ENCODE measurements around the gene GFM2. TPM values are rescaled to one million over a fixed set of nuclear protein-coding genes. Genes with fewer than 3 reads are reported as not detected.

Gene GFM2
- total and polyA plus RNA-seq, 2 of the 13 experiments (the other 11 are each of a cell fraction or from before 2014, with no cell fraction given): 22.0 to 41.6 TPM

DNA sequence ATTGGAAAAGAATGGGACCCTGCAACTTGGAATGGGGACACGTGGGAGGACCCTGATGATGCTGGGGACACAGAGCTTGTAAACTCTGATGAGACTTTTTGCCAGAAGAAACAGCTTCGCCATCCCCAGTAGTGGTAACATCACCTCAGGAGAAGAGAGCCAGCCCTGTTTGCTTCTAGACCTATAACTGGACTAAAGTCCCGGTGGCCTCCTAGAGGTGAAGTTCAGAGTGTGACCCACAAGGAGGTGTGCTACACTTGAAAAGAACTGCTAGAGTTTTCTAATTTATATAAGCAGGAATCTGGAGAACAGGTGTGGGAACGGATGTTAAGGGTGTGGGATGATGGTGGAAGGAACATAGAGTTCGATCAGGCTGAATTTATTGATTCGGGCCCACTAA lies 19.9 kb upstream of the GFM2 start (continued):
- no peak for TF ChIP-seq AHDC1 (CRISPR knock-in tag; IDR thresholded peaks at IDR 0.05; ENCODE audit: borderline replicate concordance)
- TF ChIP-seq, protein P1, sequence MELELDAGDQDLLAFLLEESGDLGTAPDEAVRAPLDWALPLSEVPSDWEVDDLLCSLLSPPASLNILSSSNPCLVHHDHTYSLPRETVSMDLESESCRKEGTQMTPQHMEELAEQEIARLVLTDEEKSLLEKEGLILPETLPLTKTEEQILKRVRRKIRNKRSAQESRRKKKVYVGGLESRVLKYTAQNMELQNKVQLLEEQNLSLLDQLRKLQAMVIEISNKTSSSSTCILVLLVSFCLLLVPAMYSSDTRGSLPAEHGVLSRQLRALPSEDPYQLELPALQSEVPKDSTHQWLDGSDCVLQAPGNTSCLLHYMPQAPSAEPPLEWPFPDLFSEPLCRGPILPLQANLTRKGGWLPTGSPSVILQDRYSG (CRISPR knock-in tag; IDR thresholded peaks at IDR 0.05): no peak

DNA sequence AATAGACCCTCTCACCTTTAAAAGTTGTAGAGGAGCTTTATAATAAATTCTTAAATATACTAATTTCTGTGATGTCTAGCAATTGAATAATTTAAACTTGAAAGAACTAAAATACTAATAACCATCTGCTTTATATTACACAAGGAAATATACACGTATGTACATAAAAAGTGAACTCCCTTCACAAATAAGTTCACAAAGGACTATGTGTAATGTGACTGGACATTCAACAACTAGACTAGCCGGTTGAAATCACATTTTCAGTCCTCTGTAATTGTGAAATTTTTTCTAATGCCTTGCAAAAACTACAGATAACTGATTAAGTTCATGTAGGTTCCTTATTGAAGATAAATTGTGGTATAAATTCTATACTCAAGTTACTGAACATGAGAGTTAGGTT lies 11.7 kb upstream of the GFM2 start:
- Histone ChIP-seq H3K36me3 (replicated peaks in 1 of 2; ENCODE audit: control insufficient read depth in 1 of 2, insufficient read depth in 2 of 2, low read length in 2 of 2) (peaks cover 9 to 65% of the 10 kb centered on the region in 2 experiments), H2AFZ (ENCODE audit: low read length) (no peak overlapping the region), H3K9me3 (ENCODE audit: low read length) (no peaks in the 10 kb centered on the region), H3K9ac (ENCODE audit: insufficient read depth, low read depth, low read length) (no peak overlapping the region), H4K20me1 (ENCODE audit: insufficient read depth, low read length) (no peaks in the 10 kb centered on the region; the same call in 1 of the 2 replicates), H3K79me2 (ENCODE audit: insufficient read depth, low read length) (no peaks in the 10 kb centered on the region), H3K27me3 (ENCODE audit: control insufficient read depth in 1 of 2, insufficient read depth in 2 of 2, low read length in 2 of 2) (no peaks in the 10 kb centered on the region), H3K4me2 (ENCODE audit: low read depth, low read length) (no peak overlapping the region), H3K4me1 (ENCODE audit: insufficient read depth, low read length) (no peaks in the 10 kb centered on the region), H3K4me3 (replicated peaks in 1 of 3; ENCODE audit: insufficient read depth in 1 of 3, low read depth in 2 of 3, low read length in 3 of 3) (no peak overlapping the region), H3K27ac (ENCODE audit: extremely low read length, insufficient read depth, low read length) (no peak overlapping the region)
- ATAC-seq (no peak), FAIRE-seq (no peak), DNase-seq (ENCODE audit: low spot score) (no peak)
- 95% methylated on average over 2 of the region's 2 CpGs for WGBS (ENCODE audit: low lambda C conversion rate)
- TF ChIP-seq SRY (CRISPR knock-in tag; IDR thresholded peaks at IDR 0.05): no peak
- TF ChIP-seq, protein P2, sequence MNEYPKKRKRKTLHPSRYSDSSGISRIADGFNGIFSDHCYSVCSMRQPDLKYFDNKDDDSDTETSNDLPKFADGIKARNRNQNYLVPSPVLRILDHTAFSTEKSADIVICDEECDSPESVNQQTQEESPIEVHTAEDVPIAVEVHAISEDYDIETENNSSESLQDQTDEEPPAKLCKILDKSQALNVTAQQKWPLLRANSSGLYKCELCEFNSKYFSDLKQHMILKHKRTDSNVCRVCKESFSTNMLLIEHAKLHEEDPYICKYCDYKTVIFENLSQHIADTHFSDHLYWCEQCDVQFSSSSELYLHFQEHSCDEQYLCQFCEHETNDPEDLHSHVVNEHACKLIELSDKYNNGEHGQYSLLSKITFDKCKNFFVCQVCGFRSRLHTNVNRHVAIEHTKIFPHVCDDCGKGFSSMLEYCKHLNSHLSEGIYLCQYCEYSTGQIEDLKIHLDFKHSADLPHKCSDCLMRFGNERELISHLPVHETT (CRISPR knock-in tag; conservative IDR thresholded peaks at IDR 0.05): no peak
- TF ChIP-seq ZNF143 (CRISPR knock-in tag; IDR thresholded peaks at IDR 0.05): no peak
- no peak for TF ChIP-seq ZNF878 (CRISPR knock-in tag; IDR thresholded peaks at IDR 0.05)
- TF ChIP-seq JUND (CRISPR knock-in tag; IDR thresholded peaks at IDR 0.05): no peak
- no peak for TF ChIP-seq ZNF674 (CRISPR knock-in tag; IDR thresholded peaks at IDR 0.05; ENCODE audit: low read depth)
- TF ChIP-seq, protein P3, sequence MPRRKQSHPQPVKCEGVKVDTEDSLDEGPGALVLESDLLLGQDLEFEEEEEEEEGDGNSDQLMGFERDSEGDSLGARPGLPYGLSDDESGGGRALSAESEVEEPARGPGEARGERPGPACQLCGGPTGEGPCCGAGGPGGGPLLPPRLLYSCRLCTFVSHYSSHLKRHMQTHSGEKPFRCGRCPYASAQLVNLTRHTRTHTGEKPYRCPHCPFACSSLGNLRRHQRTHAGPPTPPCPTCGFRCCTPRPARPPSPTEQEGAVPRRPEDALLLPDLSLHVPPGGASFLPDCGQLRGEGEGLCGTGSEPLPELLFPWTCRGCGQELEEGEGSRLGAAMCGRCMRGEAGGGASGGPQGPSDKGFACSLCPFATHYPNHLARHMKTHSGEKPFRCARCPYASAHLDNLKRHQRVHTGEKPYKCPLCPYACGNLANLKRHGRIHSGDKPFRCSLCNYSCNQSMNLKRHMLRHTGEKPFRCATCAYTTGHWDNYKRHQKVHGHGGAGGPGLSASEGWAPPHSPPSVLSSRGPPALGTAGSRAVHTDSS (CRISPR knock-in tag; conservative IDR thresholded peaks at IDR 0.05): no peak
- TF ChIP-seq NFIB (CRISPR knock-in tag; IDR thresholded peaks at IDR 0.05; ENCODE audit: borderline replicate concordance): no peak
- no peak for TF ChIP-seq ESRRA (CRISPR knock-in tag; IDR thresholded peaks at IDR 0.05; ENCODE audit: low read depth)
- TF ChIP-seq ZNF776 (CRISPR knock-in tag; IDR thresholded peaks at IDR 0.05): no peak
- TF ChIP-seq TEF (CRISPR knock-in tag; IDR thresholded peaks at IDR 0.05): no peak
- no peak for TF ChIP-seq ZNF792 (CRISPR knock-in tag; IDR thresholded peaks at IDR 0.05)
- ChIA-PET POLR2A (no interaction called here), CTCF (ENCODE audit: low intra/inter-chr PET ratio, low total read pairs) (no interaction called here)
- intact Hi-C loops (cut with micrococcal nuclease; ENCODE audit: unreplicated experiment) (no loop called here), in situ Hi-C loops (cut with HindIII; ENCODE audit: extremely low pct_ligation_motif_present, low pct_unique_long_range_greater_than_20kb) (no loop called here)
- BruUV-seq (replicated peaks): no TSS peak
